GM12874 (cell line): ENCODE data around the gene KIAA1958.

ENCODE experiments used
- TF ChIP-seq, protein P1 (sequence below): IDR thresholded peaks from 2 replicates; pipeline ENCODE4 v1.5.1; 2011; ENCODE audit warnings: low read depth, mild to moderate bottlenecking, control low read depth, low read length, moderate library complexity; ENCODE audit not compliant: insufficient read depth

KIAA1958 gene

GRCh38 chr9:112586599-112587155 is 100.0 kb downstream of the KIAA1958 start:
- TF ChIP-seq, protein P1, sequence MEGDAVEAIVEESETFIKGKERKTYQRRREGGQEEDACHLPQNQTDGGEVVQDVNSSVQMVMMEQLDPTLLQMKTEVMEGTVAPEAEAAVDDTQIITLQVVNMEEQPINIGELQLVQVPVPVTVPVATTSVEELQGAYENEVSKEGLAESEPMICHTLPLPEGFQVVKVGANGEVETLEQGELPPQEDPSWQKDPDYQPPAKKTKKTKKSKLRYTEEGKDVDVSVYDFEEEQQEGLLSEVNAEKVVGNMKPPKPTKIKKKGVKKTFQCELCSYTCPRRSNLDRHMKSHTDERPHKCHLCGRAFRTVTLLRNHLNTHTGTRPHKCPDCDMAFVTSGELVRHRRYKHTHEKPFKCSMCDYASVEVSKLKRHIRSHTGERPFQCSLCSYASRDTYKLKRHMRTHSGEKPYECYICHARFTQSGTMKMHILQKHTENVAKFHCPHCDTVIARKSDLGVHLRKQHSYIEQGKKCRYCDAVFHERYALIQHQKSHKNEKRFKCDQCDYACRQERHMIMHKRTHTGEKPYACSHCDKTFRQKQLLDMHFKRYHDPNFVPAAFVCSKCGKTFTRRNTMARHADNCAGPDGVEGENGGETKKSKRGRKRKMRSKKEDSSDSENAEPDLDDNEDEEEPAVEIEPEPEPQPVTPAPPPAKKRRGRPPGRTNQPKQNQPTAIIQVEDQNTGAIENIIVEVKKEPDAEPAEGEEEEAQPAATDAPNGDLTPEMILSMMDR = no peak

DNA sequence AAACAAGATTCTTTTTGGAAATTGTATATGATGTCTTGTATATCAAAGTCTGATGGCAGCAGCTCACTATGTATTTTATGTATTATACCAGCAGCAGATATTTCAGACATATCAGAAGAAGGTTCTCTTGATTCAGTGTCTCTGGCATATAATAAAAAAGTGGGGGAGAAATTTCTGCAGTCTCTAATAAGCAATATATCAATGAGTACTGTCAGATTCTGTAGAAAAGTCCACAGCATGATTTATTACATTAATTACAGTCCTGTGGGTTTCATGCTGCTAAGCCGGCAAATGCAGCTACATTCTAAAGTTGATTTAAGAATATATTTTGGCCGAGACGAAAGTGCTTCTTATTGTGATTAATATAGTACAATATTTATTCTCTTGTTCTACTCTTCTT is 113.1 kb downstream of the KIAA1958 start:
- TF ChIP-seq, protein P1 = no peak

DNA sequence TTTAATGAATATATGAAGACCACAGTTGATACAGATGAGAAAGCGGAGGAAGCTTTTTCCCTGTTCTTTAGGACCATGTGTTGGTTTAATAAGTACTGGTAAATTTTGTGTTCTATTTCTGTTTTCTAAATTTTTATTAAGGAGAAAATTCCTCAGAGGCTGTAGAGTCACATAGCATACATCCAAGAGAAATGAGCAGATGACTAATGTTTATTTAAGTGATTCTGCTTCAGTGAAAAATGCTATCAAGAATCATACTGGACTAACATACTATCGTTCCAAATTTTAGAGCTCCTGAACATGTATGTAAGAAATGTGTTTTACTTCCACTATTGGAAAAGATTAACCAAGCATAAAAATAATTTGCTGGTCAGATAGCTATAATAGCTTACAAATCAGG is 115.0 kb downstream of the KIAA1958 start:
- TF ChIP-seq, protein P1 = no peak

DNA sequence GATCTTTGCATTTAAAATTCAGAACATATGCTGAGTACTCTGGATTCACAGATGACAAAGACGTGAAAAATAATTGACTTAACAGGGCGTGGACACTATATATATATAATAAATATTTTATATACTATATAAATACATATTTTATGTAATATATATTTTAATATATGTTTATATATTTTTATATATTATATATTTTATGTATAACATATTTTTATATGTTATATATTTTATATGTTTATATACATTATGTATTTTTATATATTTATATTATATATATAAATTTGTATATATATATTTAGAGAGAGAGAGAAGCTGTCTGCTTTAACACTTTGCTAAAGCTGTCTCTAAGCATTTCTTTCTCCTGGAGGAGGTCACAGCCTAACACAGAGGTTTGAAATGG is 118.2 kb downstream of the KIAA1958 start:
- TF ChIP-seq, protein P1 = no peak

DNA sequence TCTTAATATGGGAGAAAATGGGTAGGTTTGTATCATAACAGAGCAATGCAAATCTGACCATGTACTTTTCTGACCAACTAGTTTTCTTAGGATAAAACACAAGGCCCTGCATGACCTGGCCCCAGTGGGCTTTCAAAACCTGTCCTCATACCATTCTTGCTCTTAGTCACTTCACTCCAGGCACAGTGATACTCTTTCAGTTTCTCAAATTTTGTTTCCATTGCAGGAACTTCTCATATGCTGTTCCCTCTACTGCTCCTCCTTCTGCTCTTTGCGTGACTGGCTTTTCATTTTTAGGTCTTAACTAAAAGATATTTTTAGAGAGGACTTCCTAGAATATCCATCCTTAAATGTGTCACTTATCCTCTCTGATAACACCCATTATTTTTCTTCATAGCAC is 118.9 kb downstream of the KIAA1958 start:
- TF ChIP-seq, protein P1 = no peak

- TF ChIP-seq, protein P1 = no peak
These were observed 119.5 kb downstream of the KIAA1958 start for GRCh38 chr9:112605963-112606699.

DNA sequence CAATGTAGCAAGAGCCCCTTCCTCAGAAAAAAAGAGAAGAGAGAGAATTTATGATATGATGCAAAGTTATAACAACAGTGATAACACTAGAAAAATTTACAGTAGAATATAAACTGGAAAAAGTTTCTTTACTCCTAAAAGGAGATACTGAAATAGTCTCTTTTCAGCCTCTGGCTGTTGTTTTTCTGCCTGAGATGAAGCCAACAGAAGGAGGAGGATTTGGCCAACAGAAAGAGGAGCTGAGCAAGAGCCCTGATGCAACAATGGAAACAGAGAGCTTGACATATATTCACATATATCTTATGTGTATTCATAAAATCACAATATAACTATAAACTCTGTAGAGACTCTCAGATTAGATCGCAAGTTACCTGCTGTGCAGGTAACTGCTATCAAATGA is 122.2 kb downstream of the KIAA1958 start:
- TF ChIP-seq, protein P1 = no peak
